GM21717 (cell line): ENCODE data around the gene ZHX3.
"Not testable (repeated sequence)": the region's sequence is repeated elsewhere in the genome, so short reads cannot be mapped to it uniquely, and the experiment has no call there.

Experiments used
- ATAC-seq: cut with Tn5 transposase; IDR thresholded peaks from one replicate; pipeline ENCODE4 v1.9.1; 2021; ENCODE audit warnings: mild to moderate bottlenecking, moderate library complexity; ENCODE audit not compliant: unreplicated experiment

ZHX3 gene

DNA sequence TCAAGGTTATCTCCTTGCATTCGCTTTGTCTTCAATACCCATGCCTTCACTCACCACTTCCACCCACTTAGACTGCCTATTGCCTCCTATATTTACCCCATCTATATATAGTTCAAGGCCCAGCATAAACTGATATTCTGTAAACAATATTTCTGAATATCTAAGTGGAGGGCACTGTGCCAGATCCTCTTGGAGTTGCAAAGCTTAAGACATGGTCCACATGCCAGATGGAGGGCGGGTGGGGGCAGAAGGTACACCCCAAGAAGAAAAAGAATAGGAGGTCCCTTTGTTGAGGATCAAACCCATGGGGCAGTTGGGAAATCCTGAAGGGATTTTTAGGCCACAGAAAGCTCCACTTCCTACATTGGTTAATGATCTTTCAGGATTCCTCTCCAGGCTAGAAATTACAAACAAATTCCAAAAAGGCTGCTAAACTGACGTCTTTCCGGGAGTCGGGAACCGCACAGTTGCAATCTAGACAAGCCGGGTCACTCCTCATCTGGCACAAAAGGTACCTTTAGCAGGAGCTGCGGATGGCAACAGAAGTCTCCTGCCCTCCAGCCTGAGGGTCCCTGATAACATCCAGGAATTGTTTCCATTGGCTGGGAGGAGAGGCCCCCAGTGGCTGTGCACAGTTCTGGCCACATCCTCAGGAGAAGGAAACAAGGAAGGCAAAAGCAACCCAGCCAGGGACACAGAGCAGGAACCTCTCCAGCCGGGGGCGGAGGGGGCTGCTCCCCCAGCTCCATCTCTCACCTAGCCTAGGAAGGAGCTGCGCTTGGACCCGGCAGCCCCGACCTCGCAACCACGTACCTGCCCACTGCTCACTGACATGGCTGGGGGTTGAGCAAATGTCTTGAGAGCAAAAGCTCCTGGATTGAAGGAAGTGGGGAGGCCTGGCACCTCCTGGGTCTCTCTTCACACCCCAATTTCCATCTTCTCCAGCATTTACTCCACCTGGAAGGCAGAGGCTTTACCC, 17.2 kb upstream of the ZHX3 start:
- no peak for ATAC-seq

DNA sequence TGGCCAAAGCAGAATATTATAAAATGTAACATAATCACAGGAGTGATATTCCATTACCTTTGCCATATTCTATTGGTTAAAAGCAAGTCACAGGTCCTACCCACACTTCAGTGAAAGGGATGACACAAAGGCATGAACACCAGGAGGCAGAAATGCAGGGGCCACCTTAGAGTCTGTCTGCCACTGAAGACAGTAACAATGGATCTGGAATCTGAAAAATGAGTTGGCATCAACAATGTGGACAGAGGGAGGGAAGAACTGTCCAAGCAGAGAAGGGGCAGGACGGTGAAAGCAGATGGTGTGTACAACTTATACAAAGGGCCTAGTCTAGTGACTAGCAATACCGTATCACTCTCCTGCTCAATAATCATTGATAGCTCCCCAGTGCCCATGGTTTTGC, 16.5 kb upstream of the ZHX3 start:
- no peak for ATAC-seq

GRCh38 chr20:41331731-41332130, 14.2 kb upstream of the ZHX3 start:
- ATAC-seq = no peak

GRCh38 chr20:41330941-41331340, 13.4 kb upstream of the ZHX3 start:
- no peak for ATAC-seq

DNA sequence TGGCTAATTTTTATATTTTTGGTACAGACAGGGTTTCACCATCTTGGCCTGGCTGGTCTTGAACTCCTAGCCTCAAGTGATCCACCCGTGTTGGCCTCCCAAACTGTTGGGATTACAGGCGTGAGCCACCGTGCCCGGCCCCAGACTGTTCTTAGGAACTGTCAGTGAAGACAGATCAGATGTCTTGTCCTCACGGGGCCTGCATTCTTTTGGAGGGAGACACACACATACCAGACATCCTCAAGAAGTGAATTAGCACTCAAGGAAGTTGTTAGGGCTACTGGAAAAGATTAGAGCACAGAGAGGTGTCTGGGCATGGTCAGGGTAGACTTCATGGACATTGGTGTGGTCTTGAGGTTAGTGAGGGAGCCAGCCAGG, 12.8 kb upstream of the ZHX3 start:
- no peak for ATAC-seq

- ATAC-seq = no peak
These were observed 12.2 kb upstream of the ZHX3 start for GRCh38 chr20:41329435-41330342.

DNA sequence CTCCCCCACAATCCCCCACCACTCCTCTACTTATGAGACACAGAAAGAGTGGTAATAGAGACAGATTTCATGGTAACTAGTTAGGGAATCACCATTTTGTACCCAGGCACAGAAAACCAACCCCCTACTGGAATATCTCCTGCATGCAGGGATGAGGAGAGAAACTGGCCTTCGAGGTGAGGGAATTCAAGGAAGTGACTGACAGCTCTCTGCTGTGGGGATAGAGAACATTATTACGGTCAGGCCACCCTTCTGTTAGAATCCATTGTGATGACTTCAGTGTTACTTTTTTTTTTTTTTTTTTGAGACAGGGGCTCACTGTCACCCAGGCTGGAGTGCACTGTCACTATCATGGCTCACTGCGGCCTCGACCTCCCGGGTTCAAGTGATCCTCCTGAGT, 9.6 kb upstream of the ZHX3 start:
- ATAC-seq = no peak

DNA sequence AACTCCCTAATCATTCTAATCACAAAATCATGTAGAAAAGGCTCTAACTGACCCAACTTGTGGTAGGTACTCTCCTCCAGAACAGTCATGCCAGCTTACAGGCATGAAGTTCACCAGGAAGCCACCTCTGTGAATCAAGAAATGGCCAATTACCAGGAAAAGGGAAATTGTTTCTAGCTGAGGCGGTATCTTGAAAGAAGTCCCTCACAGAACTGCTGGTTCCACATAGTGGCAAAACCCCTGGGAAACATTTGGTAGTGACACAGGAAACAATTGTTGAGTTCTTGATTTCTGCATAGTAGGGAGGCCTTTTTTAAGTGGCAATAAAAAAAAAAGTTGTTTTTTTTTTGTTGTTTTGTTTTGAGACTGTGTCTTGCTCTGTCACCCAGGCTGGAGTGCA, 3.4 kb upstream of the ZHX3 start:
- no peak for ATAC-seq

DNA sequence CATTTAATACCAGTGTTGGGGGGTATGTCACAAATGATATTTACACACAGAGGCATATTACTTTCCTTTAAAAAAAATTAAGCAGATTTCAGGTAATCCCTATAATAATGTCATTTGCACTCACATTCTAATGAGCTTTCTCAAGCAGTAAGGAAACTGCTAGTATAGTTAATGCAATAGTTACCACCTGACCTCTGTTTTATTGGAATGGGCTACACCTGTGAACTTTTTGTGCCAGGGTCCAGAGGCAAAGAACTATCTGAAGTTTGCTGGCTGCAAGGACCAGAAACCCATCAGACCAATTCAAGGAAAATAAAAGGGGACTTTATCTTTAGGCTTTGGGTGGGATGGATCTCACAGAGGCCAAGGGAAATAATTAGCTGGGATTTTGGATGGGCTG, 2.9 kb upstream of the ZHX3 start:
- no peak for ATAC-seq

DNA sequence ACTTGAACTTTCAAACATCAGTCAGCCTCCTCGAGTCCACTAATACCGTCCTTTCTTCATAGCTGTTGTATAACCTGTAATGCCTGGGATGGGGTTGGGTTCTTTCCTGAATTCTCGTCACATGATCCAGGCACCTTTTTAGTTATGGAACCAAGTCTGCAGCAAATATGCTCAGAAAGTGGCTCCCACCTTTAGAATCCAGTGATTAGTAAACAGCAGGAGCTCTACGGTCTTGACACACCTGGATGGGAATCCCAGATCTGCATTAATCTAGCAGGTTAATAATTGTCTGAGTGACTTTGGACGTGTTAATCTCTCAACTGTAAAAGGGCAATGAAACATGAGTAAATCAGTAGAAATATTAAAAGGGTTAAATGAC, 729 bp upstream of the ZHX3 start:
- no peak for ATAC-seq

DNA sequence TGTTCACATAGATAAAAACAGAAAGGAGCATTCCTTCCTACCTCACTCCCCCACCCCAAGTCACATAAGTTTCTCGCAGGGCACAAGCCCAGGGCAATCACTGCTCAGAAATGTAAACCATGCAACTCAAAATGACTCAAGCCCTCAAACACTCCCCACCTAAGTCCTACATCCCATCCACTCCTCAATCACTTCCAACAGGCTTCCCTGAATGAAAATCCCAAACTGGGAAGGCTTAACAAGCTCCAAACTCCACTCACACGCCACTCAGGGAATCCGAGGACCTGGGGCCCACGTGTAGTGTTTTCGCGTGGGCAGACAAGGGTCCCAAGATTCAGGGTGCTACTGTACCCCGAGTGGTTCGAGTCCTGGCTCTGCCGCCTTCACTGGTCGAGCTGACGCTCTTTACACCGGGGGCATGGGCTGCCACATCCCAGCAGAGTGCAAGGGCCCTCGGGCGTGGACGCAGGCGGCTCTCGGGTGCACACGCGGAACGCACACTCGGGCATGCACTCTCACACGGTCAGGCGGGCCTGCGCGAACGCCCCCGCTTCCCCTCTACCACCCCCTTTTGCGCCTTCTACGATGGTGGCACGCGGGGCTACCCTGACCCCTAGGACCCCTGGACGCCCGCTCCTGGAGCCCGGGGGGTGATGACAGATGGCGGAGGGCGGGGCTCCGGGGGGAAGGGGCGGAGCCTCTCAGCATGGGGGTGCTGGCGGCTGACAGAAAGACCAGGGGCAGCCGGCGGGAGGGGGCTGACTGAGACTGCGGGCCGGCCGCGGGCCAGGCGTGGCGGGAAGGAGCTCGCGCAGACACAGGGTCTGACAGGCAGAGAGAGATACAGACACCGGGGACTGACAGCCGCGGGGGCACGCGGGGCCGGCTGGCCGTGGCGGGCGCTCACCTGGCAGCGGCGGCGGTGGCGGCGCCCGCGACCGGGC, 657 bp downstream of the ZHX3 start:
- ATAC-seq = peak; percentile 66

GRCh38 chr20:41316051-41316450, 1.5 kb downstream of the ZHX3 start:
- no peak for ATAC-seq

- no peak for ATAC-seq
These were observed 3.1 kb downstream of the ZHX3 start for GRCh38 chr20:41314386-41314785.

GRCh38 chr20:41312009-41312408, 5.5 kb downstream of the ZHX3 start:
- ATAC-seq = not testable (repeated sequence)

GRCh38 chr20:41309817-41310216, 7.7 kb downstream of the ZHX3 start:
- no peak for ATAC-seq

GRCh38 chr20:41308726-41309413, 8.7 kb downstream of the ZHX3 start:
- ATAC-seq = no peak

- no peak for ATAC-seq
These were observed 9.2 kb downstream of the ZHX3 start for GRCh38 chr20:41308290-41308711.

- no peak for ATAC-seq
These were observed 10.5 kb downstream of the ZHX3 start for GRCh38 chr20:41307021-41307420.

DNA sequence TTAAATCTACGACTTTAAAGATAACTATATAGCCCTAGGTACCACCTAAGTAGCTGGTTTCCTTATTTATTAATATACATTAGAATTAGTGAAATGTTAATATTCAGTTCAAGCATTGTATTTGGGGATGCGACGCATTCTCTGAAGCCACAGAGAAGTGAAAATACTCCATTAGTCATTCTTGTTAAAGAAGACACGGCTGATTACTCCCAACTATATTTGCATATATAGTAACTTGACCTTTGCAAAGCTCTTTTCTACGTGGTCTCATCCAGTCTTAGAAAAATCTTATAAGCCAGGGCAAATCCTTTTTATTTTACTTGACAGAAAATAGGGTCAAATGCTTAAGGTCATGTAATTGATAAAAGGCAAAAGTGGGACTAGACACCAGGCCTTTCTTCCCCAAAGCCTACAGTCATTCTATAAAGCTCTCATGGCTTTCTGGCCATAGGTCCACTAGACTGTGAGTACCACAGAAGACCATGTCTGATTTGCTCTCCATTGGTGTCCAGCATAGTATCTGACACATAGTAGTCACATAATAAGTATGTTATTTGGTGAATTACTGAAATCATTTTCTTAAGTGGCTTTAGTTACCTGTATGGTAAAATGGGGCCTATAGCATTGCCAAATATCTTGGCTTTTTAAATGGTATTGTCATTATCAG, 11.3 kb downstream of the ZHX3 start:
- ATAC-seq = peak; percentile 77
